Mesothelial cell of epicardium (in vitro differentiated cells): ENCODE measurements around the gene TET1. TPM values are rescaled to one million over a fixed set of nuclear protein-coding genes. Genes with fewer than 3 reads are reported as not detected.

Source experiments
- DNase-seq, 2 experiments: peaks; one replicate each; pipeline ENCODE4 v3.0.0; 2021; ENCODE audit warnings: low spot score in 2 of 2; ENCODE audit not compliant: unreplicated experiment in 2 of 2
- H3K27ac Mint-ChIP-seq: 2 replicates; pipeline ENCODE4 v1.8.0; 2021; ENCODE audit warnings: mixed read lengths
- H3K27me3 Mint-ChIP-seq: 2 replicates; pipeline ENCODE4 v1.8.0; 2021; ENCODE audit warnings: low read depth, mixed read lengths
- H3K36me3 Mint-ChIP-seq: 2 replicates; pipeline ENCODE4 v1.8.0; 2021; ENCODE audit warnings: mixed read lengths
- H3K4me1 Mint-ChIP-seq: 2 replicates; pipeline ENCODE4 v1.8.0; 2021; ENCODE audit warnings: mixed read lengths
- H3K4me3 Mint-ChIP-seq: 2 replicates; pipeline ENCODE4 v1.8.0; 2021; ENCODE audit warnings: mild to moderate bottlenecking, moderate library complexity, mixed read lengths
- H3K9me3 Mint-ChIP-seq: 2 replicates; pipeline ENCODE4 v1.8.0; 2021; ENCODE audit warnings: mixed read lengths
- total RNA-seq: library from RNA; stranded (reverse); gene quantifications from 3 replicates; pipeline ENCODE4 v1.2.1, GENCODE V29; 2021
- TF ChIP-seq, protein P1 (sequence below): fragments of 200-600 bp; sonication (generic); IDR thresholded peaks from one replicate; pipeline ENCODE4 v1.5.0; 2021; ENCODE audit warnings: antibody characterized with exemption; ENCODE audit not compliant: unreplicated experiment

TET1 gene
- total RNA-seq, 1 donor from 2014 or later = 35.7 TPM

- Mint-ChIP-seq H3K27ac (no peak overlapping the region), H3K9me3 (peaks cover 3% of the 10 kb centered on the region), H3K4me1 (no peaks in the 10 kb centered on the region), H3K36me3 (peaks cover 40% of the 10 kb centered on the region), H3K27me3 (no peaks in the 10 kb centered on the region), H3K4me3 (no peak overlapping the region)
- TF ChIP-seq, protein P1, sequence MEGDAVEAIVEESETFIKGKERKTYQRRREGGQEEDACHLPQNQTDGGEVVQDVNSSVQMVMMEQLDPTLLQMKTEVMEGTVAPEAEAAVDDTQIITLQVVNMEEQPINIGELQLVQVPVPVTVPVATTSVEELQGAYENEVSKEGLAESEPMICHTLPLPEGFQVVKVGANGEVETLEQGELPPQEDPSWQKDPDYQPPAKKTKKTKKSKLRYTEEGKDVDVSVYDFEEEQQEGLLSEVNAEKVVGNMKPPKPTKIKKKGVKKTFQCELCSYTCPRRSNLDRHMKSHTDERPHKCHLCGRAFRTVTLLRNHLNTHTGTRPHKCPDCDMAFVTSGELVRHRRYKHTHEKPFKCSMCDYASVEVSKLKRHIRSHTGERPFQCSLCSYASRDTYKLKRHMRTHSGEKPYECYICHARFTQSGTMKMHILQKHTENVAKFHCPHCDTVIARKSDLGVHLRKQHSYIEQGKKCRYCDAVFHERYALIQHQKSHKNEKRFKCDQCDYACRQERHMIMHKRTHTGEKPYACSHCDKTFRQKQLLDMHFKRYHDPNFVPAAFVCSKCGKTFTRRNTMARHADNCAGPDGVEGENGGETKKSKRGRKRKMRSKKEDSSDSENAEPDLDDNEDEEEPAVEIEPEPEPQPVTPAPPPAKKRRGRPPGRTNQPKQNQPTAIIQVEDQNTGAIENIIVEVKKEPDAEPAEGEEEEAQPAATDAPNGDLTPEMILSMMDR = no peak
- DNase-seq = no peak
Observed at GRCh38 chr10:68668231-68668630, 108.1 kb downstream of the TET1 start.

DNA sequence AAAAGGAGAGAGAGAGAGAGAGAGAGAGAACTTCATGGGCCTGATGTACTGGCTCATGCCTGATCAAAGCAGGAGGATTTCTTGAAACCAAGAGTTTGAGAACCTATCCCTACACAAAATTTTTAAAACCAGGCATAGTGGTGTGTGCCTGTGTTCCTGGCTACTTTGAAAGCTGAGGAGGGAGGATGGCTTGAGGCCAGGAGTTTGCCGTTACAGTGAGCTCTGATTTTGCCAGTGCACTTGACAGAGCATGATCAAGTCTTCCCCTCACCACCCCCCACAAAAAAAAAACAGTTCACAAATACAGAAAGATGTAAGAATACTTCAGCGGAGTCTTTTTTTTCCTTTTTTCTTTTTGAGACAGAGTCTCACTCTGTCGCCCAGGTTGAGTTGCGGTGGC is 108.8 kb downstream of the TET1 start:
- Mint-ChIP-seq H3K4me1 (no peaks in the 10 kb centered on the region), H3K9me3 (peaks cover 4% of the 10 kb centered on the region), H3K27ac (no peak overlapping the region), H3K27me3 (no peaks in the 10 kb centered on the region), H3K36me3 (peaks cover 40% of the 10 kb centered on the region), H3K4me3 (no peak overlapping the region)
- TF ChIP-seq, protein P1 = no peak
- DNase-seq = no peak

DNA sequence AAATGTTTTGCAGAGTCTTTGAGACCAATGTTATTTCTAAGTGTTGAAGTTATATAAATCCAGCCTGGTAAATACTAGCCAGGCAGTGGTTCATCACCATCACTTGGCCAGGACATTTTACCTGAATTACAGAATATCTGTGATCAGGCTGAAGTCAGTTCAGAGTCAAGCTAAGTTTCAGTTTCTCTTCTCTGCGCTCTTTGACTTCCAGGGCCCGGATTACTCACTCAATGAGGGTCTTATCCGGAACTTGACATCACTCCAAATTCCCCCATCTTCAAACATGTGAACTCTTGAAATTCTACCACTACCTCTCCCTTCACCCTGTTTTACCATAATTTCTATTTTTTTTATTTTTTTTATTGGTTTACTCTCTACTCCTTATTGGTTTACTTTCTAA is 124.3 kb downstream of the TET1 start:
- H3K9me3 Mint-ChIP-seq = no peaks in the 10 kb centered on the region
- TF ChIP-seq, protein P1 = no peak
- H3K4me1 Mint-ChIP-seq = no peaks in the 10 kb centered on the region
- no peak overlapping the region for H3K4me3 Mint-ChIP-seq
- peaks cover 47% of the 10 kb centered on the region for H3K36me3 Mint-ChIP-seq
- no peak overlapping the region for H3K27ac Mint-ChIP-seq
- no peaks in the 10 kb centered on the region for H3K27me3 Mint-ChIP-seq
- no peak for DNase-seq

DNA sequence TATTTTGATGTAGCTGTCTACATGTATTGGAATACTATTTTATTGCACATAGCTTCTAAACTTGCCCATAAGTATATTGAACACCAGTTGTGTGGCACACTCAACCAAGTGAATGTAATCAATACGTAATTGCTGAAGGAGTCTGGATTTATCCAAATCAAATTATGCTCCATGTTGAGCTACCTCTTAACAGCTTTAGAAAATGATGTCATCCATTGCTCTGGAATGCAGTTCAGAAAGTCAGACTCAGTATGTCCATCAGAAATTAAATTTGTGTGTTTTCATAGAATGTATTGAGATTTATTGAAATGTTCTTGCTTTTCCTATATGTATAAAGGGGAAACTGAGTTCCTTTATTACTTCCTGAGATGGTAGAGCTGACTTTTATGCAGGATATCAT is 135.9 kb downstream of the TET1 start:
- Mint-ChIP-seq H3K36me3 (peaks cover 18% of the 10 kb centered on the region), H3K4me1 (no peaks in the 10 kb centered on the region), H3K4me3 (no peak overlapping the region), H3K9me3 (no peaks in the 10 kb centered on the region), H3K27me3 (no peaks in the 10 kb centered on the region), H3K27ac (no peak overlapping the region)
- TF ChIP-seq, protein P1 = no peak
- DNase-seq = no peak

- Mint-ChIP-seq H3K27ac (no peak overlapping the region), H3K36me3 (peaks cover 10% of the 10 kb centered on the region), H3K4me1 (no peaks in the 10 kb centered on the region), H3K27me3 (no peaks in the 10 kb centered on the region), H3K4me3 (no peak overlapping the region), H3K9me3 (no peaks in the 10 kb centered on the region)
- TF ChIP-seq, protein P1 = no peak
- no peak for DNase-seq
Observed at GRCh38 chr10:68697106-68697505, 137.0 kb downstream of the TET1 start.

DNA sequence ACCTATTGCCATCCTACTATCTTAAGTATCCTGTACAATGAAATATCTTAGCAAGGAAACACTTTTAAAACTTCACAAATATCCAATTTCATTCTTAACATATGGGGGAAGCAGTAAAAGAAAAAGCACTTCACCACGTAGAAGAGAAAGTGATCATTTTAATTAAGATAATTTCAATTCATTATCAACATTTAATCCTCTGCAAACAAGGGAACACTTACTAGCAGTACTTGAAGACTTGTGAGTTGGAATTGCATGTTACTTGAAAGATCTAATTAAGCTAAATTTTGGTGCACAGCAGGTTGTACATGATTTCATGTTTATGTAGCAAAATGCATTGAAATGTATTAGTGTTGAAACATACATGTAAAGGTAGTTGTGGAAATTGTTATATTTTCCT is 140.1 kb downstream of the TET1 start:
- no peak overlapping the region for H3K4me3 Mint-ChIP-seq
- DNase-seq = no peak
- no peaks in the 10 kb centered on the region for H3K4me1 Mint-ChIP-seq
- TF ChIP-seq, protein P1 = no peak
- peaks cover 3% of the 10 kb centered on the region for H3K36me3 Mint-ChIP-seq
- H3K27me3 Mint-ChIP-seq = no peaks in the 10 kb centered on the region
- H3K27ac Mint-ChIP-seq = no peak overlapping the region
- H3K9me3 Mint-ChIP-seq = no peaks in the 10 kb centered on the region
